GM12873 (cell line): Measurements from ENCODE around the gene PMM1.

ENCODE experiments used
- TF ChIP-seq, protein P1 (sequence below): IDR thresholded peaks from 2 replicates; pipeline ENCODE4 v1.5.1; 2012; ENCODE audit warnings: low read depth, mild to moderate bottlenecking, moderate library complexity, low read length, control low read depth; ENCODE audit not compliant: insufficient read depth; ENCODE audit errors: missing control alignments

The PMM1 gene

DNA sequence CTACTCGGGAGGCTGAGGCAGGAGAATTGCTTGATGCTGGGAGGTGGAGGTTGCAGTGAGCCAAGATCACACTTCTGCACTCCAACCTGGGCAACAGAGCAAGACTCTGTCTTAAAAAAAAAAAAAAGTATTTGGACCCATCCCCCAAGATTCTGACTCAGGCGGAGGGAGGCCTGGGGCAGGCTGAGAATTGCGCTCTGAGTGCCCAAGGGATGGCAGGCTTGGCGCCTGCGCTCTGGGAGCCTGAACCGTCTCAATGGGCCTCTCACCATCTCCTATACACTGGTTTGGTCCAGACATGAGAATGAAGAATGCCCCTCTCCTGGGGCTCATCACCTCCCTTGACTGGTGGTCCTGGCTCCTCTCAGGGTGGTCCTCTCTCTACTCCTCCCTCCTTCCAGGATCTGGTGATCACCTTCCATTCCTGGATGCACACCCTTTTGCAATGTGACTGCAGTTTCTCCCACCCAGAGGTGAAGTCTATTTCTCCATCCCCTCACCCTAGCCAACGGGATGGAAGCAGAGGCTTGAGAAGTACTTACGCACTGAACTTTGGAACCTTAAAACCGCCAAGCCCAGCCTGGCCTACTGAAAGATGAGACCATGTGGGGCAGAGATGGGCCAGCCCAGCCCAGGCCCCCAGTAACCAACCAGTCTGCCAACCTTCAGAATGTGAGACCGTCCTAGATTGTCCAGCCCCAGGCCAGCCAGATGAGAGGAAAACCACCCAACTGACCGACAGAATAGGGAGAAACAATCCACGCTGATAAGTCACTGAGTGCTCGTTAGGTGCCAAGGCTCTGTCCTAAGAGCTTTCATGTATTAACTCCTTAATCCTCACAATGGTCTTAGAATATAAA is 50.3 kb downstream of the PMM1 start:
- TF ChIP-seq, protein P1, sequence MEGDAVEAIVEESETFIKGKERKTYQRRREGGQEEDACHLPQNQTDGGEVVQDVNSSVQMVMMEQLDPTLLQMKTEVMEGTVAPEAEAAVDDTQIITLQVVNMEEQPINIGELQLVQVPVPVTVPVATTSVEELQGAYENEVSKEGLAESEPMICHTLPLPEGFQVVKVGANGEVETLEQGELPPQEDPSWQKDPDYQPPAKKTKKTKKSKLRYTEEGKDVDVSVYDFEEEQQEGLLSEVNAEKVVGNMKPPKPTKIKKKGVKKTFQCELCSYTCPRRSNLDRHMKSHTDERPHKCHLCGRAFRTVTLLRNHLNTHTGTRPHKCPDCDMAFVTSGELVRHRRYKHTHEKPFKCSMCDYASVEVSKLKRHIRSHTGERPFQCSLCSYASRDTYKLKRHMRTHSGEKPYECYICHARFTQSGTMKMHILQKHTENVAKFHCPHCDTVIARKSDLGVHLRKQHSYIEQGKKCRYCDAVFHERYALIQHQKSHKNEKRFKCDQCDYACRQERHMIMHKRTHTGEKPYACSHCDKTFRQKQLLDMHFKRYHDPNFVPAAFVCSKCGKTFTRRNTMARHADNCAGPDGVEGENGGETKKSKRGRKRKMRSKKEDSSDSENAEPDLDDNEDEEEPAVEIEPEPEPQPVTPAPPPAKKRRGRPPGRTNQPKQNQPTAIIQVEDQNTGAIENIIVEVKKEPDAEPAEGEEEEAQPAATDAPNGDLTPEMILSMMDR = no peak

DNA sequence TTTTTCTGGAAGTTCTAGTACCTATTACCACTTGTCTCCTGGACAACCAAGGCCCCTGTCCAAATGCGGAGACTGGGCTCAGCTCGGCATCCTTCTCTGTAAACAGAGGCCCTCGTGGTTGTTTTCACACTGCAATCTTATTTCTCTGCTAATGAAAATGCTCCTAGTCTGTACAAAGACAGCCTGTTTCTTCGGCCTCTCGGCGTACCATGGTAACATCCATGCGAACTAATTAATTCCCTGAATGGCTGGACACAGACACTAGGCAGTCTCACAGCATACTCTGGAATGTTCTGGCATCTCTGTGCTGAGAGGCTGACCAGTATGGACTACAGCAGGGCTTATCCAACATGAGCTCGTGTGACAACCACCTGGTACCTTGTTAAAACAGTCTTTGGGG is 51.1 kb downstream of the PMM1 start:
- TF ChIP-seq, protein P1 = no peak

DNA sequence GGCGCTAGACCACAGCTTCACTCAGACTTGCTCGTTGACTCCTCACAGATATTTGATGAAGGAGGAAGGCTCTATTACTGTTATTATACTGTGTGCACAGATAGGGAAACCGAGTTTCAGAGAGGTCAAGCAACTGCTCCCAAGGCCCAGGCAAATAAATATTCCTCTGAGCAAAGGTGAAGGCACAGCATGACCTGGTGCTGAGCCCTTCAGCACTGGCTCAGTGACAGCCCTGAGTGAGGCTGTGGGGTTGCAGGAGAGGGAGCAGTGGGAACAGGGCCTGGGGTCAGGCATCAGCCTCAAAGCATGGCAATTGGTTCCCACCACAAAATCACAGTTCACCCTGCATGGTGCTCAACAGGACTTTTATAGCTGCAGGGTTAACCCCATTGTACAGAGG is 52.4 kb downstream of the PMM1 start:
- TF ChIP-seq, protein P1 = no peak

DNA sequence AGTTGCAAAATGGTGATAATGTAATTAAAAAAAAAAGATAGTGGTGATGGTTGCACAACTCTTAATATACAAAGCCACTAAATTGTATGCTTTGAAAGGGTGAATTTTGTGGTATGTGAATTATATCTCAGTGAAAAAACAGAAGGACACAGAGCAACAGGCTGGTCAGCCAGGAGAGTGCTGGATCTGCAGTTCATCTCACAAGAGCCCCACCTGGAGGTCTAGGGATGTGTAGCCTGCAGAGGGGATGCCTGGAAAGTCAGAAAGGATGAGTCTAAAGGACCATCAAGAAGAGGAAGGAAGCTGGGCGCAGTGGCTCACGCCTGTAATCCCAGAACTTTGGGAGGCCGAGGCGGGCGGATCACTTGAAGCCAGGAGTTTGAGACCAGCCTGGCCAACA is 54.4 kb downstream of the PMM1 start:
- TF ChIP-seq, protein P1 = peak; percentile 24

DNA sequence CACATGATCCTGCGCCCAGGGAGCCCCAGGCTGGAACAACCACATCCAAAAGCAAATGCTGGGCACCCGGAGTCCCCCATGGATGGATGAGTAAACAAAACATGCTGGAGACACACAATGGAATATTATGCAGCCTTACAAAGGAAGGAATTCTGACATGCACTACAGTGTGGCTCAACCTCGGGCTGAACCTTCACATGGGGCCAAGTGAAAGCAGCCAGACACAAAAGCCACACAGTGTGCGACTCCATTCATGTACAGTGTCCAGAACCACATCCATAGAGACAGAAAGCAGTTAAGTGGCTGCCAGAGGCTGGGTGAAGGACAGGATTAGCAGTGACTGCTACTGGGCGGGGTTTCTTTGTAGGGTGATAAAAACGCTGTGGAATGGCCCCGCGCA is 55.4 kb downstream of the PMM1 start:
- TF ChIP-seq, protein P1 = no peak

DNA sequence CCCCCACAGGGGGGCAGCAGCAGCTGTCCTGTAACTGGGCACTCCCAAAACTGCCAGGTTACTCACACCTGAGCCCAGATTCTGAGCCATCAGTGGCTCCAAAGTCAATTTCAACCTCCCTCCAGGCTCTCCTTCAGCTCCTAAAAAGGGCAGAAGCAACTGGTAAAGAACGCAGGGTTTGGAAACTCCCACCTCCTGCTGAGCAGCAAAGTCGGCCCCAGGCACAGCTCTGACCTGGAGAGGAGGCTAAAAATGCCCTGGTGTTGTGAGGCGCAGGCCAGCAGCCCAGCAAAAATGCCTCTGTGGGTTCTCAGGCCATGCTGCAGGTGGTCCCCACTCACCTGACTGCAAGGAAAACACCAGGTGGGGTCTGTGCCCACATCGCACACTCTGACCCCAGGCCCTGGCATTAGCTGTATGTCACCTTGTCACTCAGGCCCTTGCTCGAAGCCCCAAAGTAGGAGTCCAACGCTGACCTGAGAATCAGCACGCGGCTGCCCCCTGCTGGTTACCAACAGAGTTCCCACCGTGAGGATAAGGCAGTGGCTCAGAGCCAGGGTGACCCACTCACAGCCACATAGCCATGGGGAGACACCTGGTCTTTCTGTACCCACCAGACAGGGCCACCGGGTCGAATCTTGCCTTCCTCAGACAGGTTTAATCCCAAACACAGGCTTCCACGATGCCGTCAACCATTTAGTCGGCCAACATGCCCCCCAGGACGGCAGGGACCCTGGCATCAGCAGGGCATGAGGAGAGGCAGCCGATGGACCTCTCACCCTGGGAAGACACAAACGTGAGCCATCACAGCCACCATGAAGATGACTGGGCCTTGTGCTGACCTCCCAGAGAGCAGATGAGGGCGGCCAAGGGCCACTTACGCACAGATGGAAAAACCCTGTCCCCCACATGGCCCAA is 56.5 kb downstream of the PMM1 start:
- TF ChIP-seq, protein P1 = peak; percentile 95
